NCI-H2171 treated with DMSO at 0.1 percent for 48 hours (cell line): Measurements from ENCODE around the gene HBG2.
"Not testable (repeated sequence)": the region's sequence is repeated elsewhere in the genome, so short reads cannot be mapped to it uniquely, and the experiment has no call there.

ENCODE experiments used
- DNase-seq: peaks from one replicate; lab custom pipeline; 2025; lab: John Stamatoyannopoulos, UW

Gene HBG2

DNA sequence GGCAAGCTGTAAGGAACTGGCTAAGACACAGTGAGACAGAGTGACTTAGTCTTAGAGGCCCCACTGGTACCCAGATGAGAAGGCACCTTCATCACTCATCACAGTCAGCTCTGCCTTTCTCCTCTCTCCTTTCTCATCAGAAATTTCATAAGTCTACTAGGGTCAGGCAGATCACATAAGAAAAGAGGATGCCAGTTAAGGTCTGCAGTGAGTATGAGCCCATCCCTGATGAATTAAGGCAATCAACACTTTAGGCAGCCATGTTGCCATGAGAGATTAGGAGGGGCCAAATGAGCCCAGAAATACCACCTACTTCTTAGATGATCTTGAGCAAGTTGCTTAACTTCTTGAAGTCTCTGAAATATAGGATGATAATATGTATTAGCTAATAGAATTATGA, 27.0 kb upstream of the HBG2 start:
- no peak for DNase-seq

DNA sequence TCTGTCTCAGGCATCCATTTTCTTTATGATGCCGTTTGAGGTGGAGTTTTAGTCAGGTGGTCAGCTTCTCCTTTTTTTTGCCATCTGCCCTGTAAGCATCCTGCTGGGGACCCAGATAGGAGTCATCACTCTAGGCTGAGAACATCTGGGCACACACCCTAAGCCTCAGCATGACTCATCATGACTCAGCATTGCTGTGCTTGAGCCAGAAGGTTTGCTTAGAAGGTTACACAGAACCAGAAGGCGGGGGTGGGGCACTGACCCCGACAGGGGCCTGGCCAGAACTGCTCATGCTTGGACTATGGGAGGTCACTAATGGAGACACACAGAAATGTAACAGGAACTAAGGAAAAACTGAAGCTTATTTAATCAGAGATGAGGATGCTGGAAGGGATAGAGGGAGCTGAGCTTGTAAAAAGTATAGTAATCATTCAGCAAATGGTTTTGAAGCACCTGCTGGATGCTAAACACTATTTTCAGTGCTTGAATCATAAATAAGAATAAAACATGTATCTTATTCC, 26.1 kb upstream of the HBG2 start:
- DNase-seq = peak; percentile 22

DNA sequence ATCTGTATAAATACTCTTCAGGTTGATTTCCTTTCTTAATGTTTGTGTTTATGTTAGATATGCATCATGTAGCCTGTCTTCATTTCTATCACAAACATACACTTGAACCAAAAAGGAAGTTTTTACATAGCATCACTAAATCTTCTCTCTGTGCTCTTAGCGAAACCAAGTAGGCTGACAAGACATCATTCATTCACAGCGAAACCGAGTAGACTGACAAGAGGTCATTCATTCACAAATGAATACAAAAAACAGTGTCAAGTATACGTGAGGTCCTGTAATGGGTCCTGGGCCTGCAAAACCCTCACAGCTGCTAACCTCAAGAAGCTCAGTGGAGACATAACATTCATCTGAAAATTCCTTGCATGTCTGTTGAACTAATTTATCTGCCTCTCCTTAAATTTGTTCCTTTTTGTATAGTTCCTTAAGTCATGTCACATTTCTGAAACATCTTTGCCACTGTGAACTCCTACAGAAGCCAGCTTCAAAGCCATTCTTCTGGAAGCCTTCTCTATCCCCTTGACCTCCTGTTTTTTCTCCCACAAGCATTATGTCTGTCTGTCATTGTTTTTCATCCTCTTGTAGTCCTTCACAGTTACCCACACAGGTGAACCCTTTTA, 25.0 kb upstream of the HBG2 start:
- no peak for DNase-seq

DNA sequence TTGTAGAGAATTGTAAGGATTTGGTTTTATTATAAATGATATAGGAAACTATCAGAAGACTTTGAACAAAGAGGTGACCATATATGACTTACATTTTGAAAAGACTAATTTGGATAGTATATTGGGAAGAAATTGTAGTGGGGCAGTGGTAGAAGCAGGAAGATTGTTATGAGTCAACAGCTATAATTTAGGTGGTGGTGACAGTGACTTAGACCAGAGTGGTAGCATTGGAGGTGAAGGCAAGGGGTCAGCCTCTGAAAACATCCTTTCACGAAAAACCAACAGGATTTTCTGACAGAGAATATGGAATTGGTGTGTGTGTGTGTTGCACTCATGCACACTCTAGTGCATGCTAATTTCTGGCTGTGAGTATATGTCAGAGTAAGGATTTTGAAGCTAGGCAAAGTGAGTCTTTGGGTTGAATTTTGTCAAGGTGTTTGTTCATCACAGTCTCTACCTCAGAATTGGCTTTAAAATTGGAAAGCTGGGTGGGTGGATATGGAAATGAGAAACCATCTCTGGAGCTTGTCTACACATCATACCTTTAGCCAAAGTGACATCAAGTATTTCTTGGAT, 23.3 kb upstream of the HBG2 start:
- DNase-seq = no peak

DNA sequence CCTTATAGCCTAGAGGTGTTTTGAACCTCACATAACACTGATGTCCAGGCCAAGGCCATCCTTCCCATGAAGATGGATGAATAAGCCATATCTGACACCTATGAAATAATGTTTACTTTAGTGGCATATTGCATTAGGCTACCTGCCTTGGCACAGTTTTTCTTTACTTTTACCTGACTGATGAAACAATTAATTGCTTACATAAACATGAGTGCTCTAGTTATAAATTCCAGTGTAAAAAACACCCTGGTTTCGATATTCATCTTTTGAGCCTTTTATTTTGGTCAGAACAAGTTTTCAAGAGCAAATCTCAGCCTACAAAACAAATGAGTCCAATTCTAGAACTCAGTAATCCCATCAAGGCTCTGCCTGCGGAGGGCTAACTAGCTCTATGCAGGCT, 22.1 kb upstream of the HBG2 start:
- no peak for DNase-seq

DNA sequence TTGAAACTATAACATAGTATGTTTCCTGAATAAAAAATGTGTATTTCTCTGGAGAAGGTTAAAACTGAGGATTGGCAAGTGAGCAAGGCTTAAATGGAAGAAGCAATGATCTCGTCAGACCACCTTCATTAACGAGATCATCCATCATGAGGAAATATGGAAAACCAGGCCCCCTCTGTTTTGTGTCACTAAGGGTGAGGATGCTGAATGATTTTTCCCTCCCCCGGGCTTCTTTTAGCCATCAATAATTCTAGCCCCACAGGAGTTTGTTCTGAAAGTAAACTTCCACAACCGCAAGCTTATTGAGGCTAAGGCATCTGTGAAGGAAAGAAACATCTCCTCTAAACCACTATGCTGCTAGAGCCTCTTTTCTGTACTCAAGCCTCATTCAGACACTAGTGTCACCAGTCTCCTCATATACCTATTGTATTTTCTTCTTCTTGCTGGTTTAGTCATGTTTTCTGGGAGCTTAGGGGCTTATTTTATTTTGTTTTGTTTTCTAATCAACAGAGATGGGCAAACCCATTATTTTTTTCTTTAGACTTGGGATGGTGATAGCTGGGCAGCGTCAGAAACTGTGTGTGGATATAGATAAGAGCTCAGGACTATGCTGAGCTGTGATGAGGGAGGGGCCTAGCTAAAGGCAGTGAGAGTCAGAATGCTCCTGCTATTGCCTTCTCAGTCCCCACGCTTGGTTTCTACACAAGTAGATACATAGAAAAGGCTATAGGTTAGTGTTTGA, 21.0 kb upstream of the HBG2 start:
- DNase-seq = no peak

DNA sequence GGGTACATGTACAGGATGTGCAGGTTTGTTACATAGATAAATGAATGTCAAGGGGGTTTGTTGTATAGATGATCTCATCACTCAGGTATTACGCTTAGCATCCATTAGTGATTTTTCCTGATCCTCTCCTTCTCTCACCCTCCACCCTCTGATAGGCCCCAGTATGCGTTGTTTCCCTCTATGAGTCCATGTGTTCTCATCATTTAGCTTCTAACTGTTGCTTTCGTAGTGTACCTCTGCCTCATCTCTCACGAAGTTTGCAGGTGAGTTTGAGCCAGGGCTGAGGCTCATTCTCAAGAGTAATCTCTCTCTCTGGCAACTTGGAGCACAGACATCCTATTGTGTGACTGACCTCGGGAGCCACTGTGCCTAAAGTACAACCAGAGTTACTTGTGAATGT, 19.8 kb upstream of the HBG2 start:
- DNase-seq = no peak

DNA sequence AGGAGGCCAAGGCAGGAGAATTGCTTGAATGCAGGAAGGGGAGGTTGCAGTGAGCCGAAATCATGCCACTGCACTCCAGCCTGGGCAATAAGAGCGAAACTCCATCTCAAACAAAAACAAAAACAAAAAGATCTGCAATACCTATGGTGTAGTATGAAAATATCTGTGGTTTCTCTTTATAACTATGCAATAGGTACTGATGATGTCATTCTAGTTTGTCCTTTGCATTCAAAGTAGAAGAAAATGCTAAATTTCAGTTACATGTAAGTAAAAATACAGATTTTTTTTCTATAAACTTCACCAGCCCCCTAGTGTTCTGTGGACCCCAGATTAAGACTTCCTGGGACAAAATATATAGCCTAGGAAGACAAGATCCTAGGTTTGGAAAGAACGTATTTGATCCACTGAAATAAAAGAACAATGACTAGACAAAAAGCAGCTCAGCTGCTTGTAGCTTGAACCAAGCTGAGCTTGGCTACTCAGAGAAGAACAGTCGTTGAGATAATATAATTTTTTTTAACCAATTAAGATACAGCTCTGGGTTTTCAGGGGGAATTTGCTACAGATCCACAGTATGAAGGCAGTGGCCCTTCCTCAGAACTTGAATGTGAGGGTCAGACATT, 17.9 kb upstream of the HBG2 start:
- DNase-seq = no peak

DNA sequence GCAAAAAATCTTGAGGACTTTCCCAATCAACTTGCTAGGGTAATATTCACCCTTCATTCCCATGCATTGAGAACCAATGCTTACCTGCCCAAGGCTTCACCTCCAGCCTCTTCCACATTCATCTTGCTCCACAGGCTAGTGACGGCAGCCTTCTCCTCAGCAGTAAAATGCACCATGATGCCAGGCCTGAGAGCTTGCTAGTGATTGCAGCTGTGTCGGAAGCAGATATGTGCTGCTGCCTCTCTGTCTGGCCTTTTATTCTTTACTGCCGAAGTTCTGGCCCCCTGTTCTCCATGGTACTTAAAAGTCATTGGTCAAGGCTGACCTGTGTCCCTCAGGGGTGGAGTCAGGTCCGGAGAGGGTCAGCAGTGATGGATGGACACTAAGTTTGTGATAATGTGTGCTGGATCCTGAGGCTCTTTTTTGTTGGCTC, 15.2 kb upstream of the HBG2 start, which contains the start of gene HBE1:
Gene HBE1 (minus strand): TSS at position 231 of the 433 bp plus-strand sequence. CDS start 55 bp downstream, at position 176.
- DNase-seq = no peak

DNA sequence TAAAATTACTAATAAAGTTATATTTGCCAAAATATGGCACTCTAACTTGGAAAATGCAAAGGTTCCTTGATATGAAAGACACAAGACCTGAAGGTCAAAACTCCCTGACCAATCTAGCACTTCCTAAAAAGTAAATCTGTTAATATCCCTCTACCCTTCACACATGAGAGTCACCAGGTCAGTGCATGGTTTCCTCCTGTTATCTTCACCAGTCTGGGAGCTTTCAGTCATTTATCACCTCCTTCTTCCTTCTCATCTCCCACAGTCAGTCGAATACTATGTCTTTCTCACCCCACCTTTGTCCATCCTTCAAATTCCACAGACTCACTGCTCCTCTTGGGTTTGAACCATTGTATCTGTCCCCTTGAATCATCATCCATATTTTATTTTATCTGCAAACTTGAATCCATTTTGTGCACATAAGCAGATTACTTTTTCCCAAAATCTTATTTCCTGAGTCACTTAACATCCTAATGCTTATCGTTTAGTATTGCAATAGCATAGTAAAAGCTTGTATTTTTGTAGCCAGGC, 12.5 kb upstream of the HBG2 start:
- no peak for DNase-seq

DNA sequence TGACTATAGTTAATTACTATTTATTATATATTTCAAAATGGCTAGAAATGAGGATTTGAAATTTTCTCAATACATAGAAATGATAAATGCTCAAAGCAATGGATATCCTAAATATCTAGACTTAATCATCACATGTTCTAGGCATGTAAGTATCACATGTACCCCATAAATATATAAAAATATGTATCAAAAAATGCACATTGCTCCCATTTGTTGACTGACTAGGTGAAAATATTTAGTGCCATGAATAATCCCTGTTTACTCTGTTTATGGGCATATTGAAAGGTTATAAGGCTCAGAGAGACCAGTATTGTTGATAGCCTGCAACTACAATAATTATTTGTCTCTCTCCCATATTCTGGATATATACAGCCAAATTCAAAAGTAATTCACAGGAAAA, 12.0 kb upstream of the HBG2 start:
- no peak for DNase-seq

DNA sequence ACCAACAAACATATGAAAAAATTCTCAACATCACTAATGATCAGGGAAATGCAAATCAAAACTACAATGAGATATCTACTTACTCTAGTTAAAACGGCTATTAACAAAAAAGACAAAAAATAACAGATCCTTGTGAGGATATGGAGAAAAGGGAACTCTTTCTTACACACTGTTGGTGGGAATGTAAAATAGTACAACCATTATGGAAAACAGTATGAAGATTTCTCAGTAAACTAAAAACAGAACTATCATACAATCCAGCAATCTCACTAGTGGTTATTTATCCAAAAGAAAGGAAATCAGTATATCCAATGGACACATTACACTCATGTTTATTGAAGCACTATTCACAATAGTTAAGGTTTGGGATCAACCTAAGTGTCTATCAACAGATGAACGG, 11.3 kb upstream of the HBG2 start:
- no peak for DNase-seq

DNA sequence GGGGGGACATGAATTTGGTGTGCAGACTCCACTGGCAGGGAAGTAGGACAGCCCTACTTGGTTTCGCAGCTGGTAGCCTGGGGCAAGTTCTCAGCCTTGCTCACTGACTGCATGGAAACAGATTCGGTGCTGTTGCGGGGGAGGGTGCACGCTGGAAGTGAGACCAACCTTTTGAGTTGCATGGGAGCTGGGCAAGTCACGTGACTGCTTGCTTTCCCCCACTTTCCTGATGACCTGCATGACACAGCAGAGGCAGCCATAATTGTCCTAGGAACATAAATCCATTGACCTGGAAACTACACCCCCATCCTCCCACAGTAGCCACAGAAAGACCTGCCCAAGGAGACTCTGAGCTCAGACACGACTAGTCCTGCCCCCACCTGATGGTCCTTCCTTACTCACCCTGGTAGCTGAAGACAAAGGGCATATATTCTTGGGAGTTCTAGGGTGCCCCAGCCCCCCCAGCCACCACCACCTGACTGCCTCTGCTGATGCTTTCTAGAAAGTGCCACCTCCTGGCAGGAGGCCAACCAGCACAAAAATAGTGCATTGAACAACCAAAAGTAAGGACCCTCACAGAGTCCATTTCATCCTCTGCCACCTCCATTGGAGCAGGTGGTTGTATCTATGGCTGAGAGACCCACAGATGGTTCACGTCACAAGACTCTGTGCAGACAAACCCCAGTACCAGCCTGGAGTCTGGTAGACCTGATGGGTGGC, 4.1 kb upstream of the HBG2 start:
- no peak for DNase-seq

DNA sequence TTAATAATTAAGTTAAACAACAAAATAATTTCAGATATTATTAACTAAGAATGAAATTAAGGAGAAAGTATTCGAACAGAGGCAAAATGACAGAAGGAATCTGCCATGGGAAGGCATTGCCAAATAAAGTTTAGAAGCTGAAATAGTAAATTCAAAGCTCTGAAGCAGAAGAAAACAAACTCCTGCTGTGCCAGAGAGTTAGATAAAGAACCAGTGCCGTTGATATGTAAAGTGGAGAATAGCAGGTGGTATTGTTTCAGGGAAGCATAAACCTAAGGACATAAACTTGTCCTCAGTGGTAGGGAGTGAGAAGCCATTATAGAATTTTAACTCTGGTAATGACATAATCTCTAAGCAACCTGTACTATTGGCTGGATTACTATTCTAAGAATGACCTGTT, 2.7 kb upstream of the HBG2 start:
- no peak for DNase-seq

DNA sequence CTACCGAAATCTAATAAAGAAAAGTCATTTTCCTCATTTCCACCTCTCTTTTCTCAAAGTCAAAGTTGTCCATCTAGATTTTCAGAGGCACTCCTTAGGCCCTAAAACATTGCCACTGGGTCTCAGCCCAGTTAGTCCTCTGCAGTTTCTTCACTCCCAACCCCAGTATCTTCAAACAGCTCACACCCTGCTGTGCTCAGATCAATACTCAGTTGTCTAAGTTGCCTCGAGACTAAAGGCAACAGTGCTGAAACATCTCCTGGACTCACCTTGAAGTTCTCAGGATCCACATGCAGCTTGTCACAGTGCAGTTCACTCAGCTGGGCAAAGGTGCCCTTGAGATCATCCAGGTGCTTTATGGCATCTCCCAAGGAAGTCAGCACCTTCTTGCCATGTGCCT, 558 bp downstream of the HBG2 start:
- not testable (repeated sequence) for DNase-seq

DNA sequence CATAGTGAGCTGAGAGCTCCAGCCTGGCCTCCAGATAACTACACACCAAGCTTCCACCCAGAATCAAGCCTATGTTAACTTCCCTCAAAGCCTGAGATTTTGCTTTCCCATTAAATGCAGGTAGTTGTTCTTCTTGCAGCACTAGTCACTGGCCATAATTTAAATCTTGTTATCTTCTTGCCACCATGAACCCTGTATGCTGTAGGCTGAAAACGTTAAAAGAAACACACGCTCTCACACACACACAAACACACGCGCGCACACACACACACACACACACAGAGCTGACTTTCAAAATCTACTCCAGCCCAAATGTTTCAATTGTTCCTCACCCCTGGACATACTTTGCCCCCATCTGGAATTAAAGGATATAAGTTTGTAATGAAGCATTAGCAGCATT, 1.1 kb downstream of the HBG2 start:
- not testable (repeated sequence) for DNase-seq

DNA sequence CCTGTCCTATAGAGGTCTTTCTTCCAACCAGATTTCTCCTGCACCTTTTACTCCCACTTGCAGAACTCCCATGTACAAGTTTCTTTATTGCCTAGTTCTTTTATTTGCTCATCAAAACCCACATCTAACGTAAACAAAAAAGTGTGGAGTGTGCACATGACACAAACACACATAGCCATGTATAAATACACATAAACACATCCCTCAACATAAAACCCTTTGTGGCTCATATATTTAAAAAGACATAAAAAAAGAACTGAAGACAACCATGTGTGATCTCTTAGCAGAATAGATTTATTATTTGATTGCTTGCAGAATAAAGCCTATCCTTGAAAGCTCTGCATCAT, 1.7 kb downstream of the HBG2 start:
- DNase-seq = no peak

DNA sequence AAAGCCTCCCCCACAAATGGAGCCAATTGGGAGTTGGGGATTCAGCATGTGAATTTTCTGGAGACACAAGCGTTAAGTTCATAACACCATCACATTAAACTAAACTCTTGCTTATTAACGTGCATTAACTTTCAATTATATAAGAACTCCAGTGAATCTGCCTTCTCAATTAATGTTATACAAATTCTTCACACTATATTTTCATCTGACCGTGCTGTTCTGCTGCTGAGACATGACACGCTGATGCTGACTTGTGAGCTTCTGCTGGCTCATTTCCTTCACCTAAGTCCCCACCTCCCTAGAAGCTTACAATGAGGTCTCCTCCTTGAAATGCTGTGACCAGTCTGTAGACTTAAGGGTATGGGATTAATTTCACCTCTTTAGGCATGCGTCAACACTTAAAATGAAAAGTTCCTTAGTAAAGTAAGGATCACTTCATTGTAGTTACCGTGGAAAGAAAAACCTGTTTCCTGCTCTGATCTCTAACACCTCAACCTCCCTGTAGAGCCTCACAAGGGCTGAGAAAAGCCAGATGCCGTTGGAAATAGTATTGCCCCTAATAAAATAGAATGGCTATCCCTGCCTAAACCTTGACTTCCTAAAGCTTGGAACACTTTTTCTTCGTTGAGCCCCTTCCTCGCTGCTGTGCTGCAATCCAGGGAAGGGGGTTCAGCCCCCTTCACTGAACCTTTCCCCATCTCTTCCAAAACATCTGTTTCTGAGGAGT, 2.2 kb downstream of the HBG2 start:
- DNase-seq = no peak

DNA sequence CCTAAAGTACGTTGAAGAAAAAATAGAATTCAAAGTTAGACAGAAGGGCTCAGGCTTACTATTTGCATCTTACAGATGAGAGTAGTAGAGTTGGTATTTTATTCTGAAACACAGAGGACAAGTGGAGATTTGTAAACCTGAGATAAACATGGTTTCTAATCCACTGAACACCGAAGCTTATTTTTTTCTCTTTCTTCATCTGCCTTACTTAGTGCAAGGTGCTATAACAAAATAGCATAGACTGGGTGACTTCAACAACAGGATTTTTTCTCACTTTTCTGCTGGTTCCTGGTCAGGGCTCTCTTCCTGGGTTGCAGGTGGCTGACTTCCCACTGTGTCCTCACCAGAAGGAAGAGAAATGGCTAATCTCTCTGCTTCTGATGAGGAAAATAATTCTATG, 2.8 kb downstream of the HBG2 start:
- no peak for DNase-seq

DNA sequence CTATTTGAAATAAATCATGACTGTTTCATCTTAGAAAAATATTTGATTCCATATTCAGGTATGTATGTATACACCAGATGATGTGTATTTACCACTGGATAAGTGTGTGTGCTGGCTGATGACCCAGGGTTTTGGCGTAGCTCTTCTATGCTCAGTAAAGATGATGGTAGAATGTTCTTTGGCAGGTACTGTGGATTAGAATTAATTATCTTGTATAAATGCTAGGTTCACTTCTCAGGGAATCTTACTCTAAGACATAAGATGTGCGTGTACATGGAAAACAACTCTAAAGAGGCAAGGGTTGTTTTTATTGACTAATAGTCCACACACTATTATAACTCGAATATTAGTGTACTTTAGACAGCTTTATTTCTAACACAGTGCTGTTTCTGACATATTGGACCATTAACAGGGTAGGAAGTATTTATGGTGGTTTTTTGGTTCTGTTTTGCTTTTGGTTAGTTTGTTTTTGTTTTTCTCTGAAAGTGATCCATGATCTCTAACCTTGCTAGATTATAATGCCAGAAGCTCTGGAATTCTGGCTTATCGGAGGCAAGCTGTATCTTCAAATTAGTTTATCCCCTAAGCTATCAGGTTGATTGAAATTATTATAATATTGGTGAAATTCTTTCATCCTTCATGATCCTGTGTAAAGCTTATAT, 3.9 kb downstream of the HBG2 start:
- DNase-seq = no peak
